HG03159 (cell line): ENCODE data around the gene YIPF6.
"Not testable (repeated sequence)": the region's sequence is repeated elsewhere in the genome, so short reads cannot be mapped to it uniquely, and the experiment has no call there.

ENCODE experiments used
- ATAC-seq: cut with Tn5 transposase; IDR thresholded peaks from one replicate; pipeline ENCODE4 v1.9.1; 2021; ENCODE audit warnings: mild to moderate bottlenecking, moderate library complexity; ENCODE audit not compliant: unreplicated experiment

YIPF6 gene

DNA sequence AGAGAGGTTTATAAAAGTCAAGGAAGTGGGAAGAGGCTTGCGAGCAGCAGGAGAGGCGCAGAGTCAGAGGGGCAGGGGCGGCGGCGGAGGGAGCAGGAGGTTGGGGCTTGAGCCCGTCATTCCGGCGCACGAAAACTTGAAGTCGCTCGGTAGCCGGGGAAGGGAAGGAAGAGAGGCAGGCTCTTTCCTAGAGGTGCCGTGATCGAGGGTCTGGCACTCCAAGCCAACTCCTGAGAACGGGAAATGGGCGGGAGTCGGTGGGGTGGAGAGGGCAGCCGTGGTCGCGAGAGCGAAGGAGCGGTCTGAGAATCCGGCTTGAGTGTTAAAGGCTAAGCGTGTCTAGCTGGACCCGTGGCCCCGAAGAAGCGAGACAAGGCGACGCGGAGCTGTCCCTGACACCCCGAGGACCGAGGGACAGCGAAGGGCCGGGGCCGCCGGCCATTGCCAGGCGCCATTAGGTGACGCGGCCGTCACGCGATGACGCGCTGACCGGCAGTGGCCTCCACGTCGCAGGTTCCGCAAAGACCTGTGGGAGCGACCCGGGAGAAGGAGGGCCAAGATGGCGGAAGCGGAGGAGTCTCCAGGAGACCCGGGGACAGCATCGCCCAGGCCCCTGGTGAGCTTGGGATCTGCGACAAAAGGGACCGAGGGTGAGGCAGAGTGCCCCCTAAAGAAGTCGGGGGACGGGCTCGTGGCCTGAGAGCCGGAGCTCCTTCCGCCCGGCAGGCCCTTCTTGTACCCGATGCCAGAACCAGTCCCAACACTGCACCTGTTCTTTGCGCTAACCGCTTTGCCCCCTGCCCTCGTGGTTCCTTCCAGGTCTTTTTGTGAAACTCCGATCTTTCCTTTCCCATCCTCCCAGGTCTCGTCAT, at the start of gene YIPF6:
TSS of gene YIPF6 (plus strand) at position 544 of the 872 bp plus-strand sequence. CDS start at position 560, 16 bp downstream.
- peak; percentile 95 for ATAC-seq

DNA sequence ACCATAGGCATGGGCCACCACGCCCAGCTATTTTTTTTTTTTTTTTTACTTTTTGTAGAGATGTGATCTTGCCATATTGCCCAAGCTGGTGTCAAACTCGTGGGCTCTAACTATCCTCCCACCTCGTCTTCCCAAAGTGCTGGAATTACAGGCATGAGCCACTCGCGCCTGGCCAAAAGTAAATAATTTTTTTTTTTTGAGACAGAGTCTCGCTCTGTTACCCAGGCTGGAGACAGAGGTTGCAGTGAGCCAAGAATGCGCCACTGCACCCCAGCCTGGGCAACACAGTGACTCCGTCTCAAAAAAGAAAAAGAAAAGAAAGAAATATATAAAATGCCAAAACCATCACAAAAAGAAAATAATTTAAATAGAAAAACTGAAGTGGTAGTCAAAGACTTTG, 47.1 kb upstream of the YIPF6 start:
- no peak for ATAC-seq

- no peak for ATAC-seq
Observed at GRCh38 chrX:68454476-68455150, 44.2 kb upstream of the YIPF6 start.

- no peak for ATAC-seq
Observed at GRCh38 chrX:68455151-68455510, 43.7 kb upstream of the YIPF6 start.

GRCh38 chrX:68461093-68461492, 37.8 kb upstream of the YIPF6 start:
- ATAC-seq: no peak

- ATAC-seq: no peak
Observed at GRCh38 chrX:68461576-68461975, 37.3 kb upstream of the YIPF6 start.

DNA sequence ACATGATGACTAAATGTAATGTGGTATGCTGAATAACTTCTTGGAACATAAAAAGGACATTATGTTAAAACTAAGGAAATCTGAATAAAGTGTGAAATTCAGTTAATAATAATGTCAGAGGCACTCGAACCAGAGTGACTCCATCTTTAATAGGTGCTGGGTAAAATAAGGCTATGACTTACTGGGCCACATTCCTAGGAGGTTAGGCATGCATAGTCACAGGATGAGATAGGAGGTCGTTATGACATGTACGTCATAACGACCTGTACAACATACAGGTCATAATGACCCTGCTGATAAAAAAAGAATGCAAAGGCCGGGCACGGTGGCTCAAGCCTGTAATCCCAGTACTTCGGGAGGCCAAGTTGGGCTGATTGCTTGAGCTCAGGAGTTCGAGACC, 36.7 kb upstream of the YIPF6 start:
- no peak for ATAC-seq

- peak; percentile 81 for ATAC-seq
Observed at GRCh38 chrX:68462653-68463052, 36.2 kb upstream of the YIPF6 start.

GRCh38 chrX:68463880-68464279, 35.0 kb upstream of the YIPF6 start:
- ATAC-seq: no peak

GRCh38 chrX:68464796-68465195, 34.1 kb upstream of the YIPF6 start:
- ATAC-seq: no peak

- ATAC-seq: no peak
Observed at GRCh38 chrX:68480969-68481368, 17.9 kb upstream of the YIPF6 start.

DNA sequence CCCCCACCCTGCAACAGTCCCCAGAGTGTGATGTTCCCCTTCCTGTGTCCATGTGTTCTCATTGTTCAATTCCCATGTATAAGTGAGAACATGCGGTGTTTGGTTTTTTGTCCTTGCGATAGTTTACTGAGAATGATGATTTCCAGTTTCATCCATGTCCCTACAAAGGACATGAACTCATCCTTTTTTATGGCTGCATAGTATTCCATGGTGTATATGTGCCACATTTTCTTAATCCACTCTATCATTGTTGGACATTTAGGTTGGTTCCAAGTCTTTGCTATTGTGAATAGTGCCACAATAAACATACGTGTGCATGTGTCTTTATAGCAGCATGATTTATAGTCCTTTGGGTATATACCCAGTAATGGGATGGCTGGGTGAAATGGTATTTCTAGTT, 12.7 kb upstream of the YIPF6 start:
- not testable (repeated sequence) for ATAC-seq

DNA sequence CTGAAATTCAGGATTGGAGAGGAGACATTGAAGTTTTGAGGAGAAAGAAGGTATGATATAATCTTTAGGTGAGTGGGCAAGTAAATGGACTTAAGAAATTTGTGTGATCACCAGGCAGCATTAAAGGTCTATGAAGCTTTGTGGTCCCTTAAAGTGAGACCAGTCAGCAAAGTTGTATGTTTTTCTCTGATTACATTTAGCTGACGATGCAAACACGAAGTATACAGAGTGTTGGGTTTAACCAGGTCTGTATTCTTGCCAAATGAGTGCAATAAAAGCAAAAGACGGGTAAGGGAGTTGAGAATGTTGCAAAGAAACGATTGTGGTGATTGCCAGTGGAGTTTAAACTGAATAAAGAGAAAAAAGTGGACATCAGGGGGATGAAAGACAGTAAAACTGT, 11.6 kb upstream of the YIPF6 start:
- ATAC-seq: no peak

DNA sequence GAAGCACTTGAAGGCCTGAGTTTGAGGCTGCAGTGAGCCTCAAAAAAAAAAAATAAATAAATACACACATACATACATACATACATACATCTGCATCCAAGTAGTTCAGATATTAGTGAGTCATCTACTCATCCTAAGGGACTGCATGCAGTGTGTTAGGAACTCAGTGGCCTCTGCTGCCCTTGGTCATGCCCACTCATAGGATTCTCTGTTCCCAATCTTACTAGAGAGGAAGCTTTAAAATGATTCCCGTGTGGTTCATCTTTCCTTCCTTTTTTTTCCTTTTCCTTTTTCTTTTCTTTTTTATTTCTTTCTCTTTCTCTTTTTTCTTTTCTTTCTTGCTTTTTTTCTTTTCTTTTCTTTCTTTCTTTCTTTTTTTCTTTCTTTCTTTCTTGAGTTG, 10.9 kb upstream of the YIPF6 start:
- ATAC-seq: no peak

GRCh38 chrX:68488657-68489056, 10.2 kb upstream of the YIPF6 start:
- ATAC-seq: no peak

DNA sequence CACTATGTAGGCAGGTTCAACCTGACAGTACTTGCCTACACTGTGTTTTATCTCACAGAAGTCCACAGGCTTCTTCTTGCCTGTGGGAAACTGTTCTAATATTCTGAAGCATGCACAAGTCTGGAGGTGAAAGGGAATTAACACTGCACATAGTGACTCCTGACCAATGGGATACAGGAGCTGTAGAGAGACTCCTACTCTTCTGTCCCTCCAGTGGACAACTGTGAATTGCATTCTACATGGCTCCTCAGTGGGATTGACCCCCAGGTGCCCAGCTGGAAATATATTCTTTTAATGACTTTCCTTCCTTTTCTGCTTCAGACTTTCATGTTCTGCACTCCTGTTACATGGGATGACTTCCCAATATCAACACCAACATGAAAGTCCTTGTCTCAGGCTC, 8.2 kb upstream of the YIPF6 start:
- peak; percentile 88 for ATAC-seq

DNA sequence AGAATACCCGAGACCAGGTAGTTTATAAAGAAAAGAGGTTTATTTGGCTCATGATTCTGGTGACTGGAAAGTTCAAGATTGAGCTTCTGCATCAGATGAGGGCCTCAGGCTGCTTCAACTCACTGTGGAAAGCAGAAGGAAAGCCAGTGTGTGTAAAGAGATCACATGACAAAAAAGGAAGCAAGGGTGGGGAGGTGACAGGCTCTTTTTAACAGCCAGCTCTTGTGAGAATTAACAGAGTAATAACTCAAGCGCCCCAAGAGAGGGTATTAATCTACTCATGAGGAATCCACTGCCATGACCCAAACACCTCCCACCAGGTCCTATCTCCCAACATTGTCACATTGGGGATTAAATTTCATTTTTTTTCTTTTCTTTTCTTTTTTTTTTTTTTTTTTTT, 6.3 kb upstream of the YIPF6 start:
- no peak for ATAC-seq

- ATAC-seq: not testable (repeated sequence)
Observed at GRCh38 chrX:68493776-68494175, 5.1 kb upstream of the YIPF6 start.

- ATAC-seq: peak; percentile 34
Observed at GRCh38 chrX:68498044-68498507, 775 bp upstream of the YIPF6 start.

DNA sequence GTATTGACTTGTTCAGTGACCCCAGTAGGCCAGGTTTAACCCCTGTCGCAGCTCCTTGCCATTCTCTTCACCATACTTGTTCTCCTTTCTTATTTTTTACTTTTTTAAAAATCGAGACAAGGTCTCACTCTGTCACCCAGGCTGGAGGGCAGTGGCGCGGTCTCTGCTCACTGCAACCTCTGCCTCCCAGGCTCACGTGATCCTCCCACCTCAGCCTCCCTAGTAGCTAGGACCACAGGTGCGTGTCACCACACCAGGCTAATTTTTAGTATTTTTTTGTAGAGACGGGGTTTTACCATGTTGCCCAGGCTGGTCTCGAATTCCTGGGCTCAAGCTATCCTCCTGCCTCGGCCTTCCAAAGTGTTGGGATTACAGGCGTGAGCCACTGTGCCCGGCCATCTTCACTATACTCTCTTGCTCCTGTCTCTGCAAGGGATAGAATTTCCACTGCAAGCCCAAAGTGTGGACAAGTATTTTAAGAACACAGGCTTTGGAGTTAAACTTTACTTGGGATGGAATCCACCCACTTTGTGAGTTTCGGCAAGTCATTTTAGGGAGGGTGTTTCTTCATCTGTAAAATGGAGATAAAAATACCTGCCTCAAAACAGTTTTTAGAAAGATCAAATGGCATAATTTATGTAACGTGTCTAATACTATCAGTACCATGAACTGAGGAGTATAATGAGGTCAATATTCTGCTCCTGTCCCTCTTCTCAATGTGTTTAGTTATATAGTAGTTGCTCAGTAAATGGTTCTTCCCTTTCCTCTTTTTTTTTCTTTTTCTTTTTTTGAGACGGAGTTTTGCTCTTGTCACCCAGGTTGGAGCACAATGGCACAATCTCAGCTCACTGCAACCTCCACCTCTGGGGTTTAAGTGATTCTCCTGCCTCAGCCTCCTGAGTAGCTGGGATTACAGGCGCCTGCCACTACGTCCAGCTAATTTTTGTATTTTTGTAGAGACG, 973 bp downstream of the YIPF6 start:
- ATAC-seq: no peak
